Esophagus muscularis mucosa (tissue), 4 donors: Measurements from ENCODE around the gene LFNG. TPM values are rescaled to one million over a fixed set of nuclear protein-coding genes. Genes with fewer than 3 reads are reported as not detected.

ENCODE experiments used
- DNase-seq: peaks from one replicate; pipeline ENCODE4 v3.0.0-alpha.2; 2017; ENCODE audit errors: extremely low spot score
- H3K27ac ChIP-seq, 4 donors: fragments of 200-600 bp; sonication (generic); replicated peaks in 1 of 4; 1 replicate in 3 of 4; 2 replicates in 1 of 4; pipeline ENCODE4 v1.5.1; 2016 to 2019; ENCODE audit warnings: mild to moderate bottlenecking in 1 of 4
- H3K27me3 ChIP-seq, 4 donors: fragments of 200-600 bp; sonication (generic); one replicate each; pipeline versions ENCODE4 v1.5.1 to v1.6.0; 2016 to 2019
- H3K36me3 ChIP-seq, 4 donors: fragments of 200-600 bp; sonication (generic); one replicate each; pipeline ENCODE4 v1.5.1; 2016 to 2019
- H3K4me1 ChIP-seq, 4 donors: fragments of 200-600 bp; sonication (generic); one replicate each; pipeline ENCODE4 v1.5.1; 2016 to 2019
- H3K4me3 ChIP-seq, 4 donors: fragments of 200-600 bp; sonication (generic); 1 replicate in 2 of 4; 2 replicates in 2 of 4; pipeline ENCODE4 v1.5.1; 2016 to 2019; ENCODE audit warnings: mild to moderate bottlenecking in 4 of 4, moderate library complexity in 1 of 4
- H3K9me3 ChIP-seq, 4 donors: fragments of 200-600 bp; sonication (generic); 1 replicate in 3 of 4; 2 replicates in 1 of 4; pipeline ENCODE4 v1.5.1; 2016 to 2019
- EP300 ChIP-seq: sonication (generic); formaldehyde crosslinking; IDR thresholded peaks from one replicate; pipeline ENCODE4 v1.6.1; 2017; ENCODE audit warnings: antibody characterized with exemption
- POLR2A ChIP-seq: fragments of 450-650 bp; IDR thresholded peaks from one replicate; pipeline ENCODE4 v1.6.1; 2017; ENCODE audit warnings: antibody characterized with exemption, moderate library complexity, mild to moderate bottlenecking, low read depth
- POLR2AphosphoS5 ChIP-seq, 2 donors: sonication (generic); formaldehyde crosslinking; IDR thresholded peaks; one replicate each; pipeline ENCODE4 v1.6.1; 2017; ENCODE audit warnings: antibody characterized with exemption in 2 of 2
- WGBS: methylation state at CpG from one replicate; pipeline ENCODE4 v1.1.5; 2018; 5-methylcytosine and 5-hydroxymethylcytosine counted together
- intact Hi-C: fragments of 100-400 bp; cut with DNase I; formaldehyde crosslinking; loops from one replicate; pipeline ENCODE4 v1.15.1; 2023
- total RNA-seq, 4 donors: library from RNA; depleted of rRNA; stranded (reverse); fragments of >200 nt; gene quantifications; one replicate each; pipeline versions ENCODE4 v1.1.0 to v1.2.1, GENCODE V29; 2016
- TF ChIP-seq, protein P1 (sequence below), 3 experiments: fragments of 200-600 bp in 2 of 3; fragments of 450-650 bp in 1 of 3; sonication (generic) in 2 of 3; IDR thresholded peaks; one replicate each; pipeline ENCODE4 v1.5.1; 2017 to 2019; ENCODE audit warnings: antibody characterized with exemption in 3 of 3, mild to moderate bottlenecking in 2 of 3, moderate library complexity in 1 of 3

The LFNG gene
- total RNA-seq, 4 donors from 2014 or later = 6.1 to 10.7 (median 8.3) TPM

GRCh38 chr7:2553831-2554581 is 34.4 kb downstream of the LFNG start:
- H3K27me3 ChIP-seq = no peaks in the 10 kb centered on the region
- TF ChIP-seq POLR2A = no peak
- TF ChIP-seq, protein P1, sequence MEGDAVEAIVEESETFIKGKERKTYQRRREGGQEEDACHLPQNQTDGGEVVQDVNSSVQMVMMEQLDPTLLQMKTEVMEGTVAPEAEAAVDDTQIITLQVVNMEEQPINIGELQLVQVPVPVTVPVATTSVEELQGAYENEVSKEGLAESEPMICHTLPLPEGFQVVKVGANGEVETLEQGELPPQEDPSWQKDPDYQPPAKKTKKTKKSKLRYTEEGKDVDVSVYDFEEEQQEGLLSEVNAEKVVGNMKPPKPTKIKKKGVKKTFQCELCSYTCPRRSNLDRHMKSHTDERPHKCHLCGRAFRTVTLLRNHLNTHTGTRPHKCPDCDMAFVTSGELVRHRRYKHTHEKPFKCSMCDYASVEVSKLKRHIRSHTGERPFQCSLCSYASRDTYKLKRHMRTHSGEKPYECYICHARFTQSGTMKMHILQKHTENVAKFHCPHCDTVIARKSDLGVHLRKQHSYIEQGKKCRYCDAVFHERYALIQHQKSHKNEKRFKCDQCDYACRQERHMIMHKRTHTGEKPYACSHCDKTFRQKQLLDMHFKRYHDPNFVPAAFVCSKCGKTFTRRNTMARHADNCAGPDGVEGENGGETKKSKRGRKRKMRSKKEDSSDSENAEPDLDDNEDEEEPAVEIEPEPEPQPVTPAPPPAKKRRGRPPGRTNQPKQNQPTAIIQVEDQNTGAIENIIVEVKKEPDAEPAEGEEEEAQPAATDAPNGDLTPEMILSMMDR (IDR thresholded peaks at IDR 0.05) = no peak
- TF ChIP-seq POLR2AphosphoS5 (IDR thresholded peaks at IDR 0.05) = no peak
- TF ChIP-seq EP300 = no peak
- peaks cover 34 to 48% (median 42%) of the 10 kb centered on the region in 4 donors for H3K4me1 ChIP-seq
- H3K27ac ChIP-seq = no peak overlapping the region
- no peaks in the 10 kb centered on the region for H3K9me3 ChIP-seq
- 85% methylated on average over 11 of the region's 16 CpGs for WGBS
- no peak for DNase-seq
- H3K36me3 ChIP-seq = peaks cover 0 to 30% (median 8%) of the 10 kb centered on the region in 4 donors
- intact Hi-C loops = no loop called here
- peak overlapping the region; percentile 64 to 86 (median 84) for H3K4me3 ChIP-seq

DNA sequence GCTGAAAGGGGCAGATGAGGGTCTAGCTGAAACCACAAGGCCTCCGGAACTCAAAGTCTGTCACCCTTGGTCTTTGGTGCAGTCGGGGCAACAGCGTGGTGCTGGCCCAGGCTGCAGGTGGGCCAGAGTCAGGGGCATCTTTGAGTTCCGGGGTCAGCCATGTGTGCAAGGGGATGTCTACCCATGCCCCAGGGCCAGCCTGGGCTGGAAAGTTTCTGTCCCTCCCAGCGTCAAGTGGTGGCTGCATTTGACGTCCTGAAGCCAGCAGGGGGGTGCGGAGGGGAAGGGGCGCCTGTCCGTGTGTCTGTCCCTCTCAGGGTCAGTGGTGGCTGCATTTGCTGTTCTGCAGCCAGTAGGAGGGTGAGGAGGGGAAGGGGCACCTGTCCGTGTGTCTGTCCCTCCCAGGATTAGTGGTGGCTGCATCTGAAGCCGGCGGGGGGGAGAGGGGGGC is 35.1 kb downstream of the LFNG start:
- H3K27me3 ChIP-seq = no peaks in the 10 kb centered on the region
- peaks cover 0 to 24% (median 3%) of the 10 kb centered on the region in 4 donors for H3K36me3 ChIP-seq
- WGBS = 22% methylated on average over 3 of the region's 12 CpGs
- peak overlapping the region; percentile 90 to 99 (median 96) for H3K27ac ChIP-seq
- peak overlapping the region; percentile 64 to 86 (median 84) for H3K4me3 ChIP-seq
- TF ChIP-seq POLR2AphosphoS5 (IDR thresholded peaks at IDR 0.05) (no peak), POLR2A (no peak), EP300 (no peak)
- TF ChIP-seq, protein P1 (IDR thresholded peaks at IDR 0.05) = no peak
- intact Hi-C loops = loop anchor here (5.0 kb wide), 1 partner anchor 88 kb away; no protein-coding TSS in a partner anchor
- H3K4me1 ChIP-seq = peaks cover 35 to 53% (median 47%) of the 10 kb centered on the region in 4 donors
- H3K9me3 ChIP-seq = no peaks in the 10 kb centered on the region
- no peak for DNase-seq

GRCh38 chr7:2555121-2556052 is 35.8 kb downstream of the LFNG start, which contains the start of gene BRAT1:
Gene BRAT1 (minus strand): TSS chr7:2555524. CDS start chr7:2554431, 1,093 bp downstream.
- 0% methylated on average over 12 of the region's 79 CpGs for WGBS
- DNase-seq = peak; percentile 99
- peaks cover 0 to 19% (median 0%) of the 10 kb centered on the region in 4 donors for H3K36me3 ChIP-seq
- peak within 1 kb of the TSS; percentile 64 to 86 (median 84) for H3K4me3 ChIP-seq
- intact Hi-C loops = loop anchor here (5.0 kb wide), 1 partner anchor 87 kb away; no protein-coding TSS in a partner anchor
- H3K9me3 ChIP-seq = no peaks in the 10 kb centered on the region
- TF ChIP-seq POLR2A (no peak), POLR2AphosphoS5 (IDR thresholded peaks at IDR 0.05) (peak; percentile 79 to 89), EP300 (no peak)
- TF ChIP-seq, protein P1 (IDR thresholded peaks at IDR 0.05) = peak in 1 of 3 experiments; percentile 57
- H3K27ac ChIP-seq = peak within 1 kb of the TSS; percentile 90 to 99 (median 96)
- H3K27me3 ChIP-seq = no peaks in the 10 kb centered on the region
- H3K4me1 ChIP-seq = peaks cover 42 to 60% (median 54%) of the 10 kb centered on the region in 4 donors

- Histone ChIP-seq H3K4me3 (peak within 1 kb of the TSS; percentile 75 to 93 (median 84)), H3K27ac (peak within 1 kb of the TSS; percentile 64 to 81 (median 69)), H3K27me3 (no peaks in the 10 kb centered on the region), H3K36me3 (peaks cover 0 to 3% (median 0%) of the 10 kb centered on the region in 4 donors), H3K4me1 (peaks cover 36 to 52% (median 51%) of the 10 kb centered on the region in 4 donors), H3K9me3 (no peaks in the 10 kb centered on the region)
- TF ChIP-seq POLR2AphosphoS5 (IDR thresholded peaks at IDR 0.05) = peak; percentile 25 to 91
- TF ChIP-seq, protein P1 (IDR thresholded peaks at IDR 0.05) = peak in 1 of 3 experiments; percentile 25
- no peak for TF ChIP-seq EP300
- no peak for TF ChIP-seq POLR2A
- intact Hi-C loops = loop anchor here (5.0 kb wide), 1 partner anchor 84 kb away; no protein-coding TSS in a partner anchor
- WGBS = 4% methylated on average over 10 of the region's 66 CpGs
- DNase-seq = peak; percentile 95
Measured at GRCh38 chr7:2558629-2559282, 39.2 kb downstream of the LFNG start, which contains the start of gene IQCE. Gene IQCE (plus strand): TSS chr7:2558979. CDS start chr7:2559182, 203 bp downstream.
